IMR-90 (cell line): Measurements from ENCODE around the gene EVA1A. TPM values are rescaled to one million over a fixed set of nuclear protein-coding genes. Genes with fewer than 3 reads are reported as not detected.

Source experiments
- ATAC-seq: fragments of 200-7000 bp; cut with Tn5 transposase; 2 replicates; pipeline ENCODE4 v1.9.1; 2020; ENCODE audit warnings: low read depth, mild to moderate bottlenecking, moderate library complexity
- BruUV-seq: library from RNA; stranded (reverse); fragments of 400-500 nt; replicated peaks from 2 replicates; lab custom pipeline; 2021; lab: Mats Ljungman, UMichigan
- CTCF ChIA-PET: fragments of 300-600 bp; formaldehyde crosslinking; extraction: SDS; loops from one replicate; lab custom pipeline; 2021; ENCODE audit warnings: antibody characterized with exemption; lab: Yijun Ruan, JAX
- POLR2A ChIA-PET: fragments of 300-600 bp; sonication (Branson Sonifier 250); formaldehyde crosslinking; loops from one replicate; lab custom pipeline; 2022; ENCODE audit warnings: antibody characterized with exemption; ENCODE audit not compliant: unreplicated experiment; lab: Charles Lee
- DNase-seq: peaks from one replicate; pipeline ENCODE4 v3.0.0; 2013
- H2AFZ ChIP-seq: replicated peaks from 2 replicates; pipeline ENCODE3; 2013; ENCODE audit warnings: low read length, mild to moderate bottlenecking; ENCODE audit not compliant: poor library complexity
- H2AK5ac ChIP-seq: 2 replicates; pipeline ENCODE4 v1.6.1; 2013; ENCODE audit warnings: low read depth, low read length, inconsistent platforms
- H2AK9ac ChIP-seq: replicated peaks from 2 replicates; pipeline ENCODE3; 2013; ENCODE audit warnings: mild to moderate bottlenecking, low read depth, low read length, moderate library complexity; ENCODE audit not compliant: poor library complexity
- H2BK120ac ChIP-seq: 2 replicates; pipeline ENCODE4 v1.6.1; 2013; ENCODE audit warnings: low read depth, low read length, inconsistent platforms
- H2BK15ac ChIP-seq: 3 replicates; pipeline ENCODE4 v1.6.1; 2013; ENCODE audit warnings: low read depth, low read length, inconsistent platforms
- H2BK20ac ChIP-seq: 2 replicates; pipeline ENCODE4 v1.6.1; 2013; ENCODE audit warnings: low read depth, mild to moderate bottlenecking, inconsistent platforms, low read length, moderate library complexity
- H2BK5ac ChIP-seq: 2 replicates; pipeline ENCODE4 v1.6.1; 2013; ENCODE audit warnings: mild to moderate bottlenecking, low read depth, low read length, inconsistent platforms; ENCODE audit not compliant: poor library complexity, severe bottlenecking
- H3K14ac ChIP-seq: replicated peaks from 2 replicates; pipeline ENCODE4 v1.6.1; 2013; ENCODE audit warnings: low read depth, low read length, inconsistent platforms
- H3K18ac ChIP-seq: 2 replicates; pipeline ENCODE4 v1.6.1; 2013; ENCODE audit warnings: low read depth, low read length, control low read depth
- H3K23ac ChIP-seq: 2 replicates; pipeline ENCODE4 v1.6.1; 2013; ENCODE audit warnings: low read depth, low read length, inconsistent platforms
- H3K27ac ChIP-seq: 2 replicates; pipeline ENCODE4 v1.5.1; 2013; ENCODE audit warnings: mild to moderate bottlenecking, control low read depth, low read length; ENCODE audit not compliant: insufficient read depth
- H3K27me3 ChIP-seq: 2 replicates; pipeline ENCODE4 v1.6.1; 2013; ENCODE audit warnings: low read length; ENCODE audit not compliant: control insufficient read depth, insufficient read depth
- H3K36me3 ChIP-seq: 2 replicates; pipeline ENCODE4 v1.6.1; 2013; ENCODE audit warnings: low read length, mixed read lengths; ENCODE audit not compliant: control insufficient read depth, insufficient read depth
- H3K4ac ChIP-seq: 2 replicates; pipeline ENCODE4 v1.6.1; 2013; ENCODE audit warnings: low read depth, low read length, inconsistent platforms
- H3K4me1 ChIP-seq: 2 replicates; pipeline ENCODE4 v1.6.1; 2013; ENCODE audit warnings: low read length, mixed read lengths; ENCODE audit not compliant: control insufficient read depth, insufficient read depth
- H3K4me2 ChIP-seq: 2 replicates; pipeline ENCODE4 v1.6.1; 2013; ENCODE audit warnings: low read depth, mild to moderate bottlenecking, control low read depth, low read length, moderate library complexity
- H3K4me3 ChIP-seq: 2 replicates; pipeline ENCODE4 v1.5.1; 2013; ENCODE audit warnings: low read depth, mild to moderate bottlenecking, control low read depth, low read length, moderate library complexity; ENCODE audit not compliant: insufficient read depth
- H3K56ac ChIP-seq: 2 replicates; pipeline ENCODE4 v1.6.1; 2013; ENCODE audit warnings: low read length, inconsistent platforms; ENCODE audit not compliant: insufficient read depth; ENCODE audit errors: extremely low read depth
- H3K79me1 ChIP-seq, 2 experiments: 2 replicates each; pipeline ENCODE4 v1.6.1; 2013; ENCODE audit warnings: low read length in 2 of 2, inconsistent platforms in 1 of 2, low read depth in 1 of 2
- H3K9ac ChIP-seq: 2 replicates; pipeline ENCODE4 v1.6.1; 2013; ENCODE audit warnings: low read depth, low read length, control low read depth
- H3K9me1 ChIP-seq: 2 replicates; pipeline ENCODE4 v1.6.1; 2013; ENCODE audit warnings: low read length, inconsistent platforms; ENCODE audit not compliant: insufficient read depth
- H3K9me3 ChIP-seq: 2 replicates; pipeline ENCODE4 v1.6.1; 2013; ENCODE audit warnings: low read length; ENCODE audit not compliant: control insufficient read depth, insufficient read depth
- H4K20me1 ChIP-seq: 2 replicates; pipeline ENCODE4 v1.6.1; 2013; ENCODE audit warnings: low read length, inconsistent platforms; ENCODE audit not compliant: insufficient read depth
- H4K5ac ChIP-seq: 2 replicates; pipeline ENCODE4 v1.6.1; 2013; ENCODE audit warnings: mild to moderate bottlenecking, low read depth, low read length, control low read depth
- H4K8ac ChIP-seq, 2 experiments: 2 replicates each; pipeline ENCODE4 v1.6.1; 2013; ENCODE audit warnings: low read depth in 2 of 2, low read length in 2 of 2, control low read depth in 1 of 2, inconsistent platforms in 1 of 2
- H4K91ac ChIP-seq: 2 replicates; pipeline ENCODE4 v1.6.1; 2013; ENCODE audit warnings: low read depth, low read length, inconsistent platforms; ENCODE audit not compliant: insufficient read depth
- MXI1 ChIP-seq: IDR thresholded peaks from 2 replicates; pipeline ENCODE4 v1.6.1; 2012; ENCODE audit warnings: low read depth, mild to moderate bottlenecking, low read length, moderate library complexity, borderline replicate concordance
- WGBS, 2 experiments: methylation state at CpG; one replicate each; pipeline versions ENCODE4 v1.1.5 to v1.1.7; 2013; ENCODE audit warnings: missing lambda C conversion rate in 2 of 2; ENCODE audit not compliant: insufficient read length in 1 of 2; ENCODE audit errors: extremely low coverage in 2 of 2; 5-methylcytosine and 5-hydroxymethylcytosine counted together
- dilution Hi-C: fragments of 300-500 bp; cut with HindIII; formaldehyde crosslinking; loops from one replicate; pipeline ENCODE4 v1.14.3; 2018; ENCODE audit warnings: low sequenced_read_pairs; ENCODE audit not compliant: unreplicated experiment
- in situ Hi-C: fragments of 300-500 bp; cut with MboI; formaldehyde crosslinking; loops from 3 replicates; pipeline ENCODE4 v1.14.3; 2019; ENCODE audit warnings: low sequenced_read_pairs, inconsistent platforms, mixed read lengths
- intact Hi-C: fragments of 100-400 bp; cut with micrococcal nuclease; formaldehyde crosslinking; loops from 2 replicates; pipeline ENCODE4 v1.10.0; 2022
- polyA plus RNA-seq, 3 experiments: library from polyadenylated mRNA; depleted of rRNA; stranded (reverse); fragments of >200 nt; gene quantifications; 2 replicates each; pipeline ENCODE4 v1.2.3, GENCODE V29; 2012; ENCODE audit warnings: low replicate concordance in 1 of 3
- total RNA-seq: library from RNA; depleted of rRNA; stranded (reverse); fragments of >200 nt; gene quantifications from 2 replicates; pipeline ENCODE4 v1.2.3, GENCODE V29; 2012

EVA1A gene
- total and polyA plus RNA-seq, 2 of the 4 experiments (the other 2 are of a cell fraction) = 54.5 to 93.7 TPM

DNA sequence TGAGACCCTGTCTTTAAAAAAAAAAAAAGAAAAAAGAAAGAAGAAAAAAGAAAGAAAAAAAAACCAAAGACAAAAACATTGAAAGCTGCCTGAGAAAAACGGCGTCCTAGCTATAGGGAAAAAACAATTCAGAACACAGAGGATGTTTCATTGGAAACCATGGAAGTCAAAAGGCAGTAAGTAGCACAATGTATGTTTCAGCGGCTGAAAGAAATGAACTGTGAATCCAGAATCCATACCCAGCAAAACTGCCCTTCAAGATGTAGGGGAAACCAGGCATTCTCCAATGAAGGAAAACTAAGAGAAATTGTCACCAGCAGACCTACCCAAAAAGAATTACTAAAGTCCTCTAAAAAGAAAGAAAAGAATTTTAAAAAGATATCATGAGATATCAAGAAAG, 27.6 kb downstream of the EVA1A start:
- no peak for TF ChIP-seq MXI1
- Histone ChIP-seq H3K9me1 (no peaks in the 10 kb centered on the region; the same call in 1 of the 2 replicates), H2BK5ac (no peak overlapping the region), H2BK20ac (no peak overlapping the region), H4K91ac (no peak overlapping the region), H3K14ac (no peak overlapping the region), H3K56ac (no peak overlapping the region), H4K5ac (no peak overlapping the region), H2AK9ac (no peak overlapping the region), H3K79me1 (peaks cover 13 to 44% of the 10 kb centered on the region in 2 experiments), H3K9me3 (no peaks in the 10 kb centered on the region), H3K4ac (no peak overlapping the region), H3K27ac (no peak overlapping the region), H3K23ac (no peak overlapping the region), H2BK15ac (no peak overlapping the region), H4K20me1 (peaks cover 39% of the 10 kb centered on the region), H2BK120ac (no peak overlapping the region), H3K9ac (no peak overlapping the region), H3K4me2 (no peak overlapping the region), H2AK5ac (no peak overlapping the region), H3K18ac (no peak overlapping the region), H4K8ac (no peak overlapping the region), H3K36me3 (no peaks in the 10 kb centered on the region), H3K4me3 (no peak overlapping the region), H3K27me3 (no peaks in the 10 kb centered on the region), H2AFZ (no peak overlapping the region), H3K4me1 (peaks cover 6% of the 10 kb centered on the region)
- POLR2A ChIA-PET = no interaction called here
- BruUV-seq = no TSS peak
- DNase-seq (no peak), ATAC-seq (no peak)
- in situ Hi-C loops (no loop called here), intact Hi-C loops (no loop called here), dilution Hi-C loops (no loop called here)
- CTCF ChIA-PET = interaction anchor here (0.7 kb wide), 1 partner anchor 108 kb away, joined by 3 read pairs; no protein-coding TSS in a partner anchor
- WGBS, 2 experiments = no CpG with 5 or more reads among the region's 3 CpGs
